ENCODE data around the gene HOXB3. TPM values are rescaled to one million over a fixed set of nuclear protein-coding genes. Genes with fewer than 3 reads are reported as not detected.

The HOXB3 gene
- total RNA-seq, 1 experiment from 2014 or later: 6.0 TPM

DNA sequence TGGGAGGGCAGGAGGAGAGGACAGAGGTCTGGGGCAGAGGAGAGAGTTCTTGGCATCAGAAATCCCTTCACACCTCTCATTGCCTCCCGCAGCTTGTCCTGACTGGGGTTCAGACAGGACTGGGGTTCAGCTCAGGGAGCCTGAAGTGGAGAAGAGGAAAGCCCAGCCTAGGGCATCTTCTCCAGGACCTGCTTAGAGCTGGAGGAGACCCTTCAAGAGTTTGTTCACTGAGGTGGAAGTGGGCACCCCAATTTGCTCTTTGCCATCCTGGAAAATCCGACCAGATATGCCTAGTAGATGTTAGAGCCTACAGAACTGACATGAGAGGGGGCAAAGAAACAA is 2.0 kb downstream of the HOXB3 start:
- BruUV-seq (replicated peaks): no TSS peak
- Histone ChIP-seq H3K36me3 (ENCODE audit: low read depth, low read length) (no peaks in the 10 kb centered on the region), H3K9ac (ENCODE audit: low read length) (no peak overlapping the region), H3K27me3 (ENCODE audit: low read length) (no peaks in the 10 kb centered on the region), H3F3A (ENCODE audit: low read length, unreplicated experiment) (no peaks in the 10 kb centered on the region), H2AFZ (ENCODE audit: low read length) (no peak overlapping the region), H3K4me1 (ENCODE audit: insufficient read depth, low read length) (peaks cover 22% of the 10 kb centered on the region), H3K79me2 (ENCODE audit: low read length) (0 out of 2 replicates have a peak, but pooled peaks cover 6% of the 10 kb centered on the region), H3K9me3 (ENCODE audit: low read length) (no peaks in the 10 kb centered on the region), H3K27ac (ENCODE audit: low read length) (no peak overlapping the region), H3K4me2 (ENCODE audit: low read length) (no peak overlapping the region), H3K4me3 (ENCODE audit: low read length) (no peak overlapping the region), H3K9me2 (replicated peaks; ENCODE audit: low read length) (no peaks in the 10 kb centered on the region), H4K20me1 (ENCODE audit: low read length) (no peaks in the 10 kb centered on the region)
- TF ChIP-seq EZH2 (IDR thresholded peaks at IDR 0.05; ENCODE audit: low read length, unreplicated experiment) (no peak), EZH2phosphoT487 (IDR thresholded peaks at IDR 0.05; ENCODE audit: borderline replicate concordance, low read length) (no peak)
- TF ChIP-seq, protein P1, sequence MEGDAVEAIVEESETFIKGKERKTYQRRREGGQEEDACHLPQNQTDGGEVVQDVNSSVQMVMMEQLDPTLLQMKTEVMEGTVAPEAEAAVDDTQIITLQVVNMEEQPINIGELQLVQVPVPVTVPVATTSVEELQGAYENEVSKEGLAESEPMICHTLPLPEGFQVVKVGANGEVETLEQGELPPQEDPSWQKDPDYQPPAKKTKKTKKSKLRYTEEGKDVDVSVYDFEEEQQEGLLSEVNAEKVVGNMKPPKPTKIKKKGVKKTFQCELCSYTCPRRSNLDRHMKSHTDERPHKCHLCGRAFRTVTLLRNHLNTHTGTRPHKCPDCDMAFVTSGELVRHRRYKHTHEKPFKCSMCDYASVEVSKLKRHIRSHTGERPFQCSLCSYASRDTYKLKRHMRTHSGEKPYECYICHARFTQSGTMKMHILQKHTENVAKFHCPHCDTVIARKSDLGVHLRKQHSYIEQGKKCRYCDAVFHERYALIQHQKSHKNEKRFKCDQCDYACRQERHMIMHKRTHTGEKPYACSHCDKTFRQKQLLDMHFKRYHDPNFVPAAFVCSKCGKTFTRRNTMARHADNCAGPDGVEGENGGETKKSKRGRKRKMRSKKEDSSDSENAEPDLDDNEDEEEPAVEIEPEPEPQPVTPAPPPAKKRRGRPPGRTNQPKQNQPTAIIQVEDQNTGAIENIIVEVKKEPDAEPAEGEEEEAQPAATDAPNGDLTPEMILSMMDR (conservative IDR thresholded peaks at IDR 0.05; ENCODE audit: low read depth, low read length): no peak
- ChIA-PET CTCF (interaction anchor here (1.0 to 1.6 kb wide), 3 partner anchors 131 to 254 kb away, joined by 3 read pairs; no protein-coding TSS in a partner anchor), POLR2A (ENCODE audit: unreplicated experiment) (interaction anchor here (0.5 to 1.1 kb wide), 2 partner anchors 116 to 323 kb away, joined by 3 to 5 read pairs; no protein-coding TSS in a partner anchor)
- intact Hi-C loops (cut with micrococcal nuclease): no loop called here
- DNase-seq (no peak), ATAC-seq (no peak)

DNA sequence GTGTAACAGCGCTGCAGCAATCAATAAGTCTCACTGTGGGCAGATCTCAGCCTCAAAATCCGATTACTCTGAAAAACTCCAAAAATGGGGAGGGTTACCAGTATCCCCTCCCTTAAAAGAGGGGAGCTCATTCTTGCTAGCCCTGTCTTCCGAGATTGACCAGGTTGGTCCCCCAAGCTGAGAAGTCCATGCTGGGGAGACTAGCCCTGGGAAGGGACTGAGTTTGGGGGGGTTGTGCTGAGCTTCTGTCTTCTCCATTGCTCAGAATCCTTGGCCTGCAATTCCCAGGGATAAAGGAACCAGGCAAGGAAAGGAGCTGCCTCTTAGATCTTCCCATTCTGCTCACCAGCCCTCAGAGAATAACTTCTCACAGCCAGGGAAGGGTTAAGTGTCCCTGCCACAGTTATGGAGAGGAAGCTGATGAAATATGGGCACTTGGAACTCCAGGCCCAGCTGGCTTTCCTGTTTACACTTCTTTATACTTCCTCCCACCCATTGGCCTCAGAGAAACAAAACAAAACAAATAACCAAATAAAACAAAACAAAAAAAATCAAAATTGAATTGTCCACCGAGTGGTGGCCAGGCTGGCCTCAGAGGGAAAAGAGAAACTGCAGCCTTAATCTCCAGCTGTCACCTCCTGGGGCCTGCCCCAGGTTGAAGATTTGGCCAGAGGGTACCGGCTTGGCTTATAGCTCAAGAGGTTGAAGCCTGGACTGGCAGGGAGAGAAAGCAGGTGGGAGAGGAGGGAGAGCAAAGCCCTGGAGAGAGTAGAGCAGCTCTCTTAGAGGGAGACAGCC is 2.6 kb downstream of the HOXB3 start:
- Histone ChIP-seq H3K4me2 (ENCODE audit: low read length) (no peak overlapping the region), H3K36me3 (ENCODE audit: low read depth, low read length) (no peaks in the 10 kb centered on the region), H3K27ac (ENCODE audit: low read length) (no peak overlapping the region), H3K4me3 (ENCODE audit: low read length) (no peak overlapping the region), H3K9ac (ENCODE audit: low read length) (no peak overlapping the region), H3K79me2 (ENCODE audit: low read length) (0 out of 2 replicates have a peak, but pooled peaks cover 6% of the 10 kb centered on the region), H3K27me3 (ENCODE audit: low read length) (no peaks in the 10 kb centered on the region), H3K9me3 (ENCODE audit: low read length) (no peaks in the 10 kb centered on the region), H4K20me1 (ENCODE audit: low read length) (no peaks in the 10 kb centered on the region), H3K4me1 (ENCODE audit: insufficient read depth, low read length) (peaks cover 22% of the 10 kb centered on the region), H3K9me2 (replicated peaks; ENCODE audit: low read length) (no peaks in the 10 kb centered on the region), H3F3A (ENCODE audit: low read length, unreplicated experiment) (no peaks in the 10 kb centered on the region), H2AFZ (ENCODE audit: low read length) (no peak overlapping the region)
- BruUV-seq (replicated peaks): no TSS peak
- ATAC-seq (no peak), DNase-seq (no peak)
- ChIA-PET CTCF (interaction anchor here (0.6 to 1.6 kb wide), 4 partner anchors 131 to 254 kb away, joined by 3 read pairs; no protein-coding TSS in a partner anchor), POLR2A (ENCODE audit: unreplicated experiment) (interaction anchor here (0.5 to 1.1 kb wide), 3 partner anchors 115 to 322 kb away, joined by 3 to 5 read pairs (median 3); no protein-coding TSS in a partner anchor)
- intact Hi-C loops (cut with micrococcal nuclease): no loop called here
- TF ChIP-seq EZH2phosphoT487 (IDR thresholded peaks at IDR 0.05; ENCODE audit: borderline replicate concordance, low read length) (no peak), EZH2 (IDR thresholded peaks at IDR 0.05; ENCODE audit: low read length, unreplicated experiment) (no peak)
- TF ChIP-seq, protein P1 (conservative IDR thresholded peaks at IDR 0.05; ENCODE audit: low read depth, low read length): no peak
